NCI-H2029 (cell line): ENCODE results near the gene IQUB.
"Not testable (repeated sequence)": the region's sequence is repeated elsewhere in the genome, so short reads cannot be mapped to it uniquely, and the experiment has no call there.

Source experiments
- DNase-seq: peaks from one replicate; lab custom pipeline; 2025; lab: John Stamatoyannopoulos, UW

IQUB gene

DNA sequence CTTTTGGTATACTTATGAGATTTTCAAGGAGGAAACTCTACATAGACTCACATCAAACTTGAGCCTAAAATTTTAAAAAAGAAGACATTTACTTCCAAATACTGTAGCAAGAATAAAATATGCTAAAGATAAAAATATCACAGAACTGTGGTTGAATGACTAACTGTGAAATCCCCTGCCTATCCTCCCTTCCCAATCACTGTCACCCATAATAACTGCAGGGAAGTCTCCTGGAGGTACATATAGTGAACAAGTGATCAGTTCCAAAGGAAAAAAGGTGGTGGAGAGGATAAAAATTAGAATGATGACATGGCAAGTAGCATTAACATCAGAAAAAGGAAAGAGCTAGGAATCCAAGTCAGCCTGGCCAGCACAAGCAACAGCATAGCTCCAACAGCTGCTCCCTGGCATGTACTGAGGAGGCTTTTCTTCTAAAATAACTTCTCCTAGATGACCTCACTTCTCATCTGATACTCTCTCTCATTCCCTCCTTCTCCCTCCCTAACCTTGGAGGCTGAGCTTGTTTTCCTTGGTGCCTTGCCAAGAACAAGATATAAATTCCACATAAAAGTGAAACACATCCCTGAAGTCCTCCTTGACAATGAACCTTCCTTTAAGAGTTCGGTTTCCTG is 124.0 kb downstream of the IQUB start:
- DNase-seq: peak; percentile 69

DNA sequence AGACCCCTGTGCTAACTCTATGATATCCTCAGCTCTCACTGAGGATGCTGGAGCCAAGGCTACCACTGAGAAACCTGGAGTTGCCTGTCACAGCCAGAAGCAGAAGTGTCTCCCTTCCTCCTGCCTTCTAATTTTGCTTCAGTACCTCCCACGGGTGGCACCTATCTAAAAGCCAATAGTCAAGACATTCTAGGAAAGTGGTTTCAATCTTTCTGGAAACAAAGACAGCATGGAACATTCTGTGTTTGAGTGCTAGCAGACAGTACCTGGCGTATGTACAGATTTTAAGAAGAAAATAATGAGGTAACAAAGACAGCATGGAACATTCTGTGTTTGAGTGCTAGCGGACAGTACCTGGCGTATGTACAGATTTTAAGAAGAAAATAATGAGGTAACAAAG is 126.4 kb downstream of the IQUB start:
- not testable (repeated sequence) for DNase-seq
